Measurements from ENCODE around the gene STARD8.

The STARD8 gene

DNA sequence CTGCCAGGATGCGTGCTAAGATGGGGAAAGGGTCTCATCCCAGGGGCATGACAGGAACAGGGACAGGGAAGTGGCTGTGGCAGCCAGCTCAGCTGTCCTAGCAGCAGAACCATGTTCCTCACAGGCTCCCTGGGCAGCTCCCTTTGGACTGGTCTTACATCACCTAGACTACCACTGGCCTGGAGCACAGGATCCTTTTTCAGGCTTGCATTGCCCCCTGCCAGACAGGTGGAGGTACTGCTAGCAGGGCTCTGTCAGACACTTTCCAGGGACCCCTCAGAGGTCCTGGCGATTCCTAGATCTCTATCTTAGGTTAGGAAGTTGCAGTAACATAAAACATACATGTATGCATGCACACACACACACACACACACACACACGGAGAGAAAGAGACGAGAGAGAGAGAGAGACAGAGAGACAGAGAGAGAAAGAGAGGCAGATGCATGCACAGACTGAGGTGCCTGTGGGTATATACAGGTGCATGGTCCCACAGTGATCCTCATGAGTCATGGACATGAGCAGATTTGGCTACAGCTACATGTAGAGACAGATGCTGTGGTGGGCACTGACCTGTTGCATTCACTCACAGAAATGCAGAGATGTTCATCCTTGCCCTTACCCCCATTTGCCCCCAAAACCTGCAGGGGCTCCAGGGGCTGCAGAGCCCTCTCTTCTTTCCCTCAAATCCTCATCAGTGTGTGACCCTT, 63.6 kb downstream of the STARD8 start:
- no peak overlapping the region for H3K9ac ChIP-seq
- H3K4me1 ChIP-seq: no peaks in the 10 kb centered on the region
- no peaks in the 10 kb centered on the region for H3K9me3 ChIP-seq
- no peak overlapping the region for H3K4me2 ChIP-seq
- H3K27me3 ChIP-seq: peaks cover 82% of the 10 kb centered on the region
- no peak overlapping the region for H3K4me3 ChIP-seq
- H4K20me1 ChIP-seq: no peaks in the 10 kb centered on the region
- H3K36me3 ChIP-seq: no peaks in the 10 kb centered on the region
- no peak overlapping the region for H3K27ac ChIP-seq
- TF ChIP-seq Cebpa-rat (IDR thresholded peaks at IDR 0.05): no peak

DNA sequence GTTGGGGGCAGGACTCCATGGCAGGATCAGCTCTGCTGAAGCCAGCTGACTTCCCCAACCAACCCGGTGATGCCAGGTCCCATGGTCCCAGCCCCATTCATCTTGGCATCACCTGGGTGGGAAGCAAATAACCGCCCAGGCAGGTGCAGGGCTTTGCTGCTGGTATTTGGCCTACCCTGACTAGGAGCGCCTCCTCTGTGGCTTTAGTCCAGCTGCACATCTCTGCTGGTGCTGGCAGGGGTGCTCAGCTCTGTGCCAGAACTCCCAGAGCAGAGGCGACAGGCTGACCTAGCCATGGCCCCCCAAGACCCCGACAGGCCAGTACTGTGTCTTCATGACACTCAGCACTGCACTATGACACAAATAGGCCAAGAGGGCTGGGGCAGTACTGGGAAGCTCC, 64.4 kb downstream of the STARD8 start:
- no peak for TF ChIP-seq Cebpa-rat (IDR thresholded peaks at IDR 0.05)
- Histone ChIP-seq H3K36me3 (no peaks in the 10 kb centered on the region), H3K9me3 (no peaks in the 10 kb centered on the region), H4K20me1 (no peaks in the 10 kb centered on the region), H3K27ac (no peak overlapping the region), H3K4me1 (no peaks in the 10 kb centered on the region), H3K4me2 (no peak overlapping the region), H3K9ac (no peak overlapping the region), H3K4me3 (no peak overlapping the region), H3K27me3 (peaks cover 82% of the 10 kb centered on the region)

DNA sequence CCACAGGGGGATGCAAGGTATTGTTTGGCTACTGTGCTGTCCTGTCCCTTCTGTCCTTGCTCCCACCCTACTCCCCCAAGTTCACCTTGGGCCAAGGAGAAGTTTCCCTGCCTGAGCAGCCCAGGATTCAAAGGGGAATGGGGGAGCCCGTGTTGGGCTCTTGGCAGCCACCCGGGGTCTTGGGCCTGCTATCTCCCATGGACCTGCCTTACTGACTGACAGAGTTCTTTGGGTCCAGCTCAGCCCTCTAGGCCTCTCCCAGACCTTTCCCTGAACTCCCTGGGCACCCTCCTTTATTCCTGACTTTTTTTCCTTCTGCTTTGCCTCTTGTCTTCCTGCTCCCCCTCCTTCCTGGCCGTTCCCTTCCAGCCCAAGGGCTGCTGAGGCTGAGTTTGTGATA, 67.4 kb downstream of the STARD8 start:
- TF ChIP-seq Cebpa-rat (IDR thresholded peaks at IDR 0.05): no peak

DNA sequence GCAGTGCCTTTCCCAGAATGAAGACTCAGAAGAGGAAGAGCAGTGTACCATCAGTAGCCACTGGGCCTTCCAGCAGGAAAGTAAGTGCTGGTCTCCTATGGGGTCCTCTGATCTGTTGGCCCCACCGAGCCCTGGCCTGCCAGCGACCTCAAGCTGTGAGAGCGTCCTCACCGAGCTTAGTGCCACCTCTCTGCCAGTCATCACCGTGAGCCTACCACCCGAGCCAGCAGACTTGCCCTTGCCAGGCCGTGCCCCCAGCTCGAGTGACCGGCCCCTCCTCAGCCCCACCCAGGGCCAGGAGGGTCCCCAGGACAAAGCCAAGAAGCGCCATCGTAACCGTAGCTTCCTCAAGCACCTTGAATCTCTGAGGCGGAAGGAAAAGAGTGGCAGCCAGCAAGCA, 69.7 kb downstream of the STARD8 start:
- TF ChIP-seq Cebpa-rat (IDR thresholded peaks at IDR 0.05): no peak

More for the DNA sequence above, 67.4 kb downstream of the STARD8 start:
- Histone ChIP-seq H4K20me1 (no peaks in the 10 kb centered on the region), H3K9me3 (no peaks in the 10 kb centered on the region), H3K36me3 (no peaks in the 10 kb centered on the region), H3K4me2 (no peak overlapping the region), H3K9ac (no peak overlapping the region), H3K4me1 (no peaks in the 10 kb centered on the region), H3K27me3 (peaks cover 89% of the 10 kb centered on the region), H3K4me3 (no peak overlapping the region), H3K27ac (no peak overlapping the region)

DNA sequence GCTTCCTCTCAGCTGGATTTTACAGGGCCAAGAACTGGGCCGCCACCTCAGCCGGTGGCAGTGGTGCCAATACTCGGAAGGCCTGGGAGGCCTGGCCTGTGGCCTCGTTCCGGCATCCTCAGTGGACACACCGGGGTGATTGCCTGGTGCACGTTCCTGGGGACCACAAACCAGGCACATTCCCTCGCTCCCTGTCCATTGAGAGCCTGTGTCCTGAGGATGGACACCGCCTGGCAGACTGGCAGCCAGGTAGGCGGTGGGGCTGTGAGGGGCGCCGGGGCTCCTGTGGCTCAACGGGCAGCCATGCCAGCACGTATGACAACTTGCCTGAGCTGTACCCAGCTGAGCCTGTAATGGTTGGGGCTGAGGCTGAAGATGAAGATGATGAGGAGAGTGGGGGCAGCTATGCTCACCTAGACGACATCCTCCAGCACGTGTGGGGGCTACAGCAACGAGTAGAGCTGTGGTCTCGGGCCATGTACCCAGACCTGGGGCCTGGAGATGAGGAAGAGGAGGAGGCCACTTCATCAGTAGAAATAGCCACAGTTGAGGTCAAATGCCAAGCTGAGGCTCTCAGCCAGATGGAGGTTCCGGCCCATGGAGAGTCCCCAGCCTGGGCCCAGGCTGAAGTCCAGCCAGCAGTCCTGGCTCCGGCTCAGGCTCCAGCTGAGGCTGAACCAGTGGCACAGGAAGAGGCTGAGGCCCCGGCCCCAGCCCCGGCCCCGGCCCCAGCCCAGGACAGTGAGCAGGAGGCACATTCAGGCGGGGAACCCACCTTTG, 70.4 kb downstream of the STARD8 start:
- Histone ChIP-seq H3K4me3 (no peak overlapping the region), H3K9ac (no peak overlapping the region), H3K27ac (no peak overlapping the region), H3K36me3 (no peaks in the 10 kb centered on the region), H3K9me3 (no peaks in the 10 kb centered on the region), H3K4me1 (no peaks in the 10 kb centered on the region), H3K27me3 (peaks cover 84% of the 10 kb centered on the region), H3K4me2 (no peak overlapping the region), H4K20me1 (no peaks in the 10 kb centered on the region)
- TF ChIP-seq Cebpa-rat (IDR thresholded peaks at IDR 0.05): no peak

More for the DNA sequence above, 69.7 kb downstream of the STARD8 start:
- no peaks in the 10 kb centered on the region for H3K9me3 ChIP-seq
- H4K20me1 ChIP-seq: no peaks in the 10 kb centered on the region
- no peaks in the 10 kb centered on the region for H3K36me3 ChIP-seq
- no peaks in the 10 kb centered on the region for H3K4me1 ChIP-seq
- no peak overlapping the region for H3K9ac ChIP-seq
- no peak overlapping the region for H3K27ac ChIP-seq
- H3K27me3 ChIP-seq: peaks cover 85% of the 10 kb centered on the region
- H3K4me3 ChIP-seq: no peak overlapping the region
- H3K4me2 ChIP-seq: no peak overlapping the region

DNA sequence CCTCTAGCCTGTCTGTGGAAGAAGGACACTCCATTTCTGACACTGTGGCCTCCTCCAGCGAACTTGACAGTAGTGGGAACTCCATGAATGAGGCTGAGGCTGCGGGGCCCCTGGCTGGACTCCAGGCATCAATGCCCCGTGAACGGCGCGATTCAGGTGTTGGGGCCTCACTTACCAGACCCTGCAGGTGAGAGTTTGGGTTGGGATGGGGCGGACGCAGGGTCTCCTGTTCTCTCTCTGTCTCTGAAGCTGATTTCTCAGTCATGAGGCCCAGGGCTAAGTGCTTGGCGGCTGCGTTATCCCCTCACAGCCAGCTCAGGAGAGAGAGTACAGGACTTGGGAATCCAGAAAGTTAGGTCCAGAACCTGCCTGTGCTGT, 71.0 kb downstream of the STARD8 start:
- Histone ChIP-seq H3K27me3 (peaks cover 84% of the 10 kb centered on the region), H4K20me1 (no peaks in the 10 kb centered on the region), H3K9me3 (no peaks in the 10 kb centered on the region), H3K4me2 (no peak overlapping the region), H3K36me3 (no peaks in the 10 kb centered on the region), H3K4me1 (no peaks in the 10 kb centered on the region), H3K4me3 (no peak overlapping the region), H3K9ac (no peak overlapping the region), H3K27ac (no peak overlapping the region)
- TF ChIP-seq Cebpa-rat (IDR thresholded peaks at IDR 0.05): no peak

DNA sequence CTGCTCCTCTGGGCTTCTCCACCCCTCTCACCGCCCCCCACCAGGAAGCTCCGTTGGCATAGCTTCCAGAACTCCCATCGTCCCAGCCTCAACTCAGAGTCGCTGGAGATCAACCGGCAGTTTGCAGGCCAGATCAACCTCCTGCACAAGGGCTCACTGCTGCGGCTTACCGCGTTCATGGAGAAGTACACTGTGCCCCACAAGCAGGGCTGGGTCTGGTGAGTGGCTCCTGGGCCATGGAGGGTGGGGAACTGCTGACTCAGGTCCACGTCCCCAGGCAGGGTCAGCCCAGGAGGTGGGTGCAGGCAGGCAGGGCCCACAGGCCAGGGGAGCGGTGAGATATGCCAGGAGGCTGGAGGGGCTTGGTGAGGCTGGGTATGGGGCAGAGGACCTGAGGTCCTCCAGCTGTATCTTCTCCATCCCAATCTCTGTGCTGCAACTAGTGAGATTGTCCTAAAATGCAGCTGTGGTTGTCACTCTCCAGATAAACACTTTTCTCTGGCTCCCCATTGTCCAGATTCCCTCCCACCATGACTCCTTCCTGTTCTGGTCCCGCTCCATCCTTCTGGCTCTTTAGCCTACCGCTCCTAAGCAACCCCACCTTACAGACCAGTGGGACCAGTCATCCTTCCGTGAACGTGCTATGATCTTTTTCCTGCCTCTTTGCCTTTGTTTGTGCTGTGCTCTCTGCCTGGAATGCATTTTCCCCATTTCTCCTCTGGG, 71.9 kb downstream of the STARD8 start:
- Histone ChIP-seq H3K4me3 (no peak overlapping the region), H3K4me1 (no peaks in the 10 kb centered on the region), H3K4me2 (no peak overlapping the region), H3K36me3 (no peaks in the 10 kb centered on the region), H3K9me3 (no peaks in the 10 kb centered on the region), H3K27ac (no peak overlapping the region), H3K27me3 (peaks cover 84% of the 10 kb centered on the region), H3K9ac (no peak overlapping the region), H4K20me1 (no peaks in the 10 kb centered on the region)
- TF ChIP-seq Cebpa-rat (IDR thresholded peaks at IDR 0.05): no peak

DNA sequence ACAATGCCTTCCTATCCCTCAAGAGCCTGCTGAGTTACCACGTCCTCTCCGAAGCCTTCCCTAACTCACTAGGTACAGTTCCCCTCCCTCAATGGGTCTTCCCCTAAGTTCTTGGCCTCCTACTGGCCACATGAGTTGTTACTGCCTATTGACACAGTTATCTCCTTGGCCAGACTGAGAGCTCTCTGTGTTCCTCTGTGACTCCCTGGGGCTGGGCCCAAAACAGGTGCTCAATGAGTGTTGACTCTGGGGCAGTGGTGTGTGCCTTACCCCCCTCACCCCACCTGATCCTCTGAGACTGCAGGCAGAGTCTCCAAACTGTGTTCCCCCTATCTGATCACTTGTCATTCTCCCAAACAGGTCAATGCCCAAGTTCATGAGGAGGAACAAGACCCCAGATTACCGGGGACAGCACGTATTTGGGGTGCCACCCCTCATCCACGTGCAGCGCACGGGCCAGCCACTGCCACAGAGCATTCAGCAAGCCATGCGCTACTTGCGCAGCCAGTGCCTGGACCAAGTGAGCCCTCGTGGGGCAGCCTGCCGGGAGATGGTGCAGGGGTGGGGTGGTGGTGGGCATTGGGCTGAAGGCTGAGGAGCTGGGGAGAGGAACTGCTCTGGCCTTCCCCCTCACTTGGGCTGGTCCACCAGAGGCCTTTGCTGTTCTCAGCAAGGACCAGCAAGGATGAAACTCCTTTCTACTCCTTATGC, 72.6 kb downstream of the STARD8 start:
- Histone ChIP-seq H3K4me2 (no peak overlapping the region), H3K27ac (no peak overlapping the region), H3K4me3 (no peak overlapping the region), H4K20me1 (no peaks in the 10 kb centered on the region), H3K9ac (no peak overlapping the region), H3K36me3 (no peaks in the 10 kb centered on the region), H3K4me1 (no peaks in the 10 kb centered on the region), H3K9me3 (no peaks in the 10 kb centered on the region), H3K27me3 (peaks cover 84% of the 10 kb centered on the region)
- TF ChIP-seq Cebpa-rat (IDR thresholded peaks at IDR 0.05): no peak

DNA sequence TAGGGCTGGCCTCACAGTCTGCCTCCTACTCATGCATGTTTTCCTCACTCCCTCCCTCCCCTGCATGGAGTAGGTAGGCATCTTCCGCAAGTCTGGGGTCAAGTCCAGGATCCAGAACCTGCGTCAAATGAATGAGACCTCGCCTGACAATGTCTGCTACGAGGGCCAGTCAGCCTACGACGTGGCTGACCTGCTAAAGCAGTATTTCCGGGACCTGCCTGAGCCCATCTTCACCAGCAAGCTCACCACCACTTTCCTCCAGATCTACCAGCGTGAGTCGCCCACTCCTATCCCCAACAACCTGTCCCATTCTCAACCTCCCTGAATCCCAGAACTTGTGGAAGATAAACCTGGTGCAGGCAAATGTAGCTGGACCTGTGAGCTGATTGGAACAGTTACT, 73.4 kb downstream of the STARD8 start:
- Histone ChIP-seq H3K9ac (no peak overlapping the region), H3K4me2 (no peak overlapping the region), H3K36me3 (no peaks in the 10 kb centered on the region), H3K9me3 (no peaks in the 10 kb centered on the region), H4K20me1 (no peaks in the 10 kb centered on the region), H3K27me3 (peaks cover 79% of the 10 kb centered on the region), H3K4me3 (no peak overlapping the region), H3K4me1 (no peaks in the 10 kb centered on the region), H3K27ac (no peak overlapping the region)
- TF ChIP-seq Cebpa-rat (IDR thresholded peaks at IDR 0.05): no peak
